Activated gamma-delta T cell treated with anti-CD3 and anti-CD28 coated beads, Interleukin-2, amount 50 U/mL, for 16 hours (primary cell): ENCODE results near the gene MINAR2.

ENCODE experiments used
- DNase-seq: peaks from one replicate; pipeline ENCODE4 v3.0.0-alpha.2; 2020; ENCODE audit warnings: low read depth

MINAR2 gene

GRCh38 chr5:129771058-129771838, 23.4 kb downstream of the MINAR2 start:
- DNase-seq: peak; percentile 11

- DNase-seq: no peak
Observed at GRCh38 chr5:129773376-129773775, 25.5 kb downstream of the MINAR2 start.

GRCh38 chr5:129781594-129781993, 33.7 kb downstream of the MINAR2 start:
- DNase-seq: no peak

GRCh38 chr5:129803403-129803802, 55.5 kb downstream of the MINAR2 start:
- DNase-seq: no peak

DNA sequence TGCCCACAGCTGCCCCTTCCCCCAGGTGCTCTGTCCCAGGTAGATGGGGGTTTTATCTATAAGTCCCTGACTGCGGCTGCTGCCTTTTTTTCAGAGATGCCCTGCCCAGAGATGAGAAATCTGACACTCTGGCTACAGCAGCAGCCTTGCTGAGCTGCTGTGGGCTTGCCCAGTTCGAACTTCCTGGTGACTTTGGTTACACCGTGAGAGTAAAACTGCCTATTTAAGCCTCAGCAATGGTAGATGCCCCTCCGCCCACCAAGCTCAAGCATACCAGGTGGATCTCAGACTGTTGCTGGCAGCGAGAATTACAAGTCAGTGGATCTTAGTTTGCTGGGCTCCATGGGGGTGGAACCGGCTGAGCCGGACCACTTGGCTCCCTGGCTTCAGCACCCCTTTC, 56.8 kb downstream of the MINAR2 start:
- DNase-seq: no peak

- no peak for DNase-seq
Observed at GRCh38 chr5:129807162-129807814, 59.4 kb downstream of the MINAR2 start.
